Thyroid gland (tissue), 4 donors: Measurements from ENCODE around the gene LIN52.

Source experiments
- POLR2A ChIP-seq, 2 donors: fragments of 450-650 bp; IDR thresholded peaks; one replicate each; pipeline ENCODE4 v1.6.1; 2017; ENCODE audit warnings: antibody characterized with exemption in 2 of 2, mild to moderate bottlenecking in 2 of 2, moderate library complexity in 1 of 2
- TF ChIP-seq, protein P1 (sequence below), 6 experiments: fragments of 200-600 bp in 3 of 6; fragments of 450-650 bp in 3 of 6; sonication (generic) in 3 of 6; IDR thresholded peaks; one replicate each; pipeline ENCODE4 v1.5.1; 2016 to 2019; ENCODE audit warnings: antibody characterized with exemption in 6 of 6, mild to moderate bottlenecking in 2 of 6, inconsistent platforms in 1 of 6, moderate library complexity in 1 of 6

DNA sequence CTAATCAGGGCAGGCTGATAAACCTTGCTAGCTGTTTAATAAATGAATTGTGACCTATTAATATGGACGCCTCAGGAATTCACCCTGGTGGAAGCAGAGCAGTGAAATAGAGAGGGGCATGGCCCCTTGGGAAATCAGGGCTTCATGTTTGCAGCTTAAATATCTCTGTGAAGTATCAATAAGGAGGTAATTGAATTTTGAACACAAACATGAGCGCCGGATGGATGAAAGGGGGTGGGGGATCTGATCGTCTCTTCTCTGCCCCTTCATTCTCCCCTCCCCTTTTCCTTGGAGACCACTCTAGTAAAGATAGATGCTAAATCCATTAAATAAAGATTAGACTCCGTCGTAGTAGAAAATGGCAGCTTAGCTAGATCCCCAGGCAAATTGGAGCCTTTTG, 70.5 kb downstream of the LIN52 start:
- TF ChIP-seq POLR2A (IDR thresholded peaks at IDR 0.05) = no peak
- TF ChIP-seq, protein P1, sequence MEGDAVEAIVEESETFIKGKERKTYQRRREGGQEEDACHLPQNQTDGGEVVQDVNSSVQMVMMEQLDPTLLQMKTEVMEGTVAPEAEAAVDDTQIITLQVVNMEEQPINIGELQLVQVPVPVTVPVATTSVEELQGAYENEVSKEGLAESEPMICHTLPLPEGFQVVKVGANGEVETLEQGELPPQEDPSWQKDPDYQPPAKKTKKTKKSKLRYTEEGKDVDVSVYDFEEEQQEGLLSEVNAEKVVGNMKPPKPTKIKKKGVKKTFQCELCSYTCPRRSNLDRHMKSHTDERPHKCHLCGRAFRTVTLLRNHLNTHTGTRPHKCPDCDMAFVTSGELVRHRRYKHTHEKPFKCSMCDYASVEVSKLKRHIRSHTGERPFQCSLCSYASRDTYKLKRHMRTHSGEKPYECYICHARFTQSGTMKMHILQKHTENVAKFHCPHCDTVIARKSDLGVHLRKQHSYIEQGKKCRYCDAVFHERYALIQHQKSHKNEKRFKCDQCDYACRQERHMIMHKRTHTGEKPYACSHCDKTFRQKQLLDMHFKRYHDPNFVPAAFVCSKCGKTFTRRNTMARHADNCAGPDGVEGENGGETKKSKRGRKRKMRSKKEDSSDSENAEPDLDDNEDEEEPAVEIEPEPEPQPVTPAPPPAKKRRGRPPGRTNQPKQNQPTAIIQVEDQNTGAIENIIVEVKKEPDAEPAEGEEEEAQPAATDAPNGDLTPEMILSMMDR (IDR thresholded peaks at IDR 0.05) = no peak
